PFSK-1 (cell line): ENCODE results near the gene HOXA5.

Source experiments
- FOXP2 ChIP-seq: optimal IDR thresholded peaks from 2 replicates; pipeline ENCODE3; 2011; ENCODE audit warnings: borderline replicate concordance, control low read depth, inconsistent platforms; ENCODE audit not compliant: insufficient read depth; ENCODE audit errors: extremely low read length, extremely low read depth
- POLR2AphosphoS5 ChIP-seq: IDR thresholded peaks from 2 replicates; pipeline ENCODE4 v1.6.1; 2012; ENCODE audit warnings: low read depth, mild to moderate bottlenecking, control low read depth, low read length, moderate library complexity
- REST ChIP-seq, 2 experiments: IDR thresholded peaks; 2 replicates each; pipeline versions ENCODE4 v1.6.1 to v1.8.0; 2011 to 2012; ENCODE audit warnings: low read depth in 2 of 2, low read length in 2 of 2, control low read depth in 1 of 2, inconsistent platforms in 1 of 2, mild to moderate bottlenecking in 1 of 2, moderate library complexity in 1 of 2; ENCODE audit not compliant: insufficient read depth in 1 of 2
- SIN3A ChIP-seq: IDR thresholded peaks from 2 replicates; pipeline ENCODE4 v1.6.1; 2012; ENCODE audit warnings: mild to moderate bottlenecking, low read length, moderate library complexity, borderline replicate concordance; ENCODE audit not compliant: insufficient read depth
- TAF1 ChIP-seq: IDR thresholded peaks from 2 replicates; pipeline ENCODE4 v1.6.1; 2012; ENCODE audit warnings: low read length, control low read depth, borderline replicate concordance; ENCODE audit not compliant: insufficient read depth

The HOXA5 gene

GRCh38 chr7:27096768-27097514, 46.5 kb downstream of the HOXA5 start:
- TF ChIP-seq FOXP2 = no peak
- no peak for TF ChIP-seq TAF1
- TF ChIP-seq REST (IDR thresholded peaks at IDR 0.05; ENCODE audit: insufficient read depth in 1 of 2, low read depth in 2 of 2, low read length in 2 of 2) = no peak
- TF ChIP-seq POLR2AphosphoS5 = no peak
- no peak for TF ChIP-seq SIN3A

- TF ChIP-seq REST (IDR thresholded peaks at IDR 0.05; ENCODE audit: insufficient read depth in 1 of 2, low read depth in 2 of 2, low read length in 2 of 2) (no peak), TAF1 (no peak), POLR2AphosphoS5 (no peak), SIN3A (no peak), FOXP2 (no peak)
Observed at GRCh38 chr7:27095897-27096767, 47.3 kb downstream of the HOXA5 start, which contains the start of gene HOXA1. HOXA1 (minus strand) TSS chr7:27096000; CDS start chr7:27095912, 88 bp downstream.

- TF ChIP-seq TAF1 (no peak), SIN3A (no peak), POLR2AphosphoS5 (no peak)
Observed at GRCh38 chr7:27095050-27095896, 48.2 kb downstream of the HOXA5 start.

- TF ChIP-seq TAF1 = no peak
- no peak for TF ChIP-seq FOXP2
- no peak for TF ChIP-seq POLR2AphosphoS5
- TF ChIP-seq REST (IDR thresholded peaks at IDR 0.05; ENCODE audit: insufficient read depth in 1 of 2, low read depth in 2 of 2, low read length in 2 of 2) = no peak
- no peak for TF ChIP-seq SIN3A
Observed at GRCh38 chr7:27094304-27095049, 49.0 kb downstream of the HOXA5 start.
